ENCODE measurements around the gene ITGA3. TPM values are rescaled to one million over a fixed set of nuclear protein-coding genes. Genes with fewer than 3 reads are reported as not detected.

Gene ITGA3
- polyA plus RNA-seq, 1 experiment, result 39.9 TPM

DNA sequence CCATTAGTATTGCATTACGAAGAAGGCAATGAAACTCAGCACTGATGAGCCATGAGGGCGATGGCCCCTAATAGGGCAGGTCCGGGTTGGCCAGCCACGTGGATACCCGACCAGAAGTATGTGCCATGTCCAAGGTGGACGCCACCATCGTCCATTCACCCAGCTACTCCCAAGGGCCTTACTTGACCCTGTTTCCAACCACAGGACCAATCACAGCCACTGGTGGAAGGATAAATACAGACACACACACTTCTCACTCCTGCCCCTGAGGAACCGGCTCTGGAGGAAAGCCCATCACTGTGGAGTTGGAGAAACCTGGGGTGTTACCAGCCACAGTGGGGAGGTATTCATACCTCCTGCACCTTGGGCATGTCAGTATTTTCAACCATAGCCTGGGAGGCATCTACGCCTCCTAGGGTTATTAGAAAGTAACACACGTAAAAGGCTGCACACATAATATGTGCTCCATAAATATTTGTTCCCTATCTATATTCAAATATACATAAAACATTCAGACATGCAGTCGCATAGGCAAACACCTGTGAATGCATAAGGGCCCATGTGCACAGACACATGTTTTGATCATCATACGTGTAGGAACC, 5.4 kb upstream of the ITGA3 start:
- Histone ChIP-seq H3K27ac (ENCODE audit: low read depth, low read length) (peak overlapping the region; percentile 81), H3K4me3 (ENCODE audit: low read depth, low read length) (no peak overlapping the region), H3K9me3 (ENCODE audit: control insufficient read depth, insufficient read depth, low read length) (no peaks in the 10 kb centered on the region), H3K27me3 (ENCODE audit: control insufficient read depth, insufficient read depth, low read length) (no peaks in the 10 kb centered on the region)
- no peak for DNase-seq (ENCODE audit: low read depth, low spot score)
- TF ChIP-seq, protein P1, sequence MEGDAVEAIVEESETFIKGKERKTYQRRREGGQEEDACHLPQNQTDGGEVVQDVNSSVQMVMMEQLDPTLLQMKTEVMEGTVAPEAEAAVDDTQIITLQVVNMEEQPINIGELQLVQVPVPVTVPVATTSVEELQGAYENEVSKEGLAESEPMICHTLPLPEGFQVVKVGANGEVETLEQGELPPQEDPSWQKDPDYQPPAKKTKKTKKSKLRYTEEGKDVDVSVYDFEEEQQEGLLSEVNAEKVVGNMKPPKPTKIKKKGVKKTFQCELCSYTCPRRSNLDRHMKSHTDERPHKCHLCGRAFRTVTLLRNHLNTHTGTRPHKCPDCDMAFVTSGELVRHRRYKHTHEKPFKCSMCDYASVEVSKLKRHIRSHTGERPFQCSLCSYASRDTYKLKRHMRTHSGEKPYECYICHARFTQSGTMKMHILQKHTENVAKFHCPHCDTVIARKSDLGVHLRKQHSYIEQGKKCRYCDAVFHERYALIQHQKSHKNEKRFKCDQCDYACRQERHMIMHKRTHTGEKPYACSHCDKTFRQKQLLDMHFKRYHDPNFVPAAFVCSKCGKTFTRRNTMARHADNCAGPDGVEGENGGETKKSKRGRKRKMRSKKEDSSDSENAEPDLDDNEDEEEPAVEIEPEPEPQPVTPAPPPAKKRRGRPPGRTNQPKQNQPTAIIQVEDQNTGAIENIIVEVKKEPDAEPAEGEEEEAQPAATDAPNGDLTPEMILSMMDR (IDR thresholded peaks at IDR 0.05; ENCODE audit: low read depth, low read length), result no peak
- POLR2A ChIA-PET, result no interaction called here
- CTCF ChIA-PET, result no interaction called here

DNA sequence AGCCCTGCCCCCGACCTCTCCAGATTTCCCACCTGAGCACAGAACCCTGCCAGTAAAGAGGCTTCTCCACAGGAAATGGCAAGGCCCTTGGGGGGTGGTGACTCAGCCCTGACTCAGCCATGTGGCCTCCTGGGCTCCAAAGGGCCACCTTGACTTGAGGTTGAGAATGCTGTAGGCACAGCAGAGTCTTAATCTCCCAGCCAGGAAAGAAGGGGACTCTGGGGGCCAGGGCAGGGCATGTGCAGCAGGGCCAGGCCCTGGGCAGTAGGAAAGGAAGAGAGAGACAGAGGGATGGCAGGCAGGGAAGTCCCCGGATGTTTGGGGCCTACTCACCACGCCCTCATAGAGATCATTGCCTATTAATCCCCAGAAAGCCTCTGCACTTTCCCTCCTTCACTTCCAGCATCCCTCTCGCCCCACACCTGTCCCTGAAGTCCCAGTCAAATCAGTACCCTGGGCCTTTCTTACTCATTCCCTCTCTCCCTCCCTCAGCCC, 4.8 kb upstream of the ITGA3 start:
- Histone ChIP-seq H3K9me3 (ENCODE audit: control insufficient read depth, insufficient read depth, low read length) (no peaks in the 10 kb centered on the region), H3K4me3 (ENCODE audit: low read depth, low read length) (no peak overlapping the region), H3K27ac (ENCODE audit: low read depth, low read length) (peak overlapping the region; percentile 81), H3K27me3 (ENCODE audit: control insufficient read depth, insufficient read depth, low read length) (no peaks in the 10 kb centered on the region)
- TF ChIP-seq, protein P1 (IDR thresholded peaks at IDR 0.05; ENCODE audit: low read depth, low read length), result no peak
- no peak for DNase-seq (ENCODE audit: low read depth, low spot score)
- ChIA-PET CTCF (interaction anchor here (2.0 kb wide), 1 partner anchor 24 kb away, joined by 11 read pairs; no protein-coding TSS in a partner anchor), POLR2A (no interaction called here)

DNA sequence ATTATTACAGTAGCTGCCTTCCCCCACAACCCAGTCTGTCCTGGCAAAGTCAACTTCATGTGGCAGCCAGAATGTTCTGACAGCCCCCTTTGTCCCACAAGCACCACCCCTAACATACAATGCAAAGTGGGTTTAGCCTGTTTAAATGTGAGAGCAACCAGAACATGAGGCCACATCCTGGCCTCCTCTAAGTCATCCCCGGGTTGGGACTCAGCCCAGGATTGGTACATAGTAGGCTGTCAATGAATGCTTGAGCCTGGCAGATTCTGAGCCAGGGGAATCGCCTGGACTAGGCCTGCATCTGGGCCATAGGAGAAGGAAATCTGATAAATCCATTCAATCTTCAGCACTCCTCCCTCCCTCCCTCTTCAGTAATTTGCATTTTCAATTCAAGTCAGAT, 4.3 kb upstream of the ITGA3 start:
- H3K27me3 ChIP-seq (ENCODE audit: control insufficient read depth, insufficient read depth, low read length), result no peaks in the 10 kb centered on the region
- ChIA-PET CTCF (interaction anchor here (2.0 to 3.6 kb wide), 2 partner anchors 25 to 42 kb away, joined by 11 to 28 read pairs; partner anchors contain the start of gene PDK2), POLR2A (interaction anchor here (2.6 kb wide), 1 partner anchor 24 kb away, joined by 8 read pairs; no protein-coding TSS in a partner anchor)
- H3K4me3 ChIP-seq (ENCODE audit: low read depth, low read length), result no peak overlapping the region
- TF ChIP-seq, protein P1 (IDR thresholded peaks at IDR 0.05; ENCODE audit: low read depth, low read length), result no peak
- no peaks in the 10 kb centered on the region for H3K9me3 ChIP-seq (ENCODE audit: control insufficient read depth, insufficient read depth, low read length)
- peak overlapping the region; percentile 81 for H3K27ac ChIP-seq (ENCODE audit: low read depth, low read length)
- no peak for DNase-seq (ENCODE audit: low read depth, low spot score)

DNA sequence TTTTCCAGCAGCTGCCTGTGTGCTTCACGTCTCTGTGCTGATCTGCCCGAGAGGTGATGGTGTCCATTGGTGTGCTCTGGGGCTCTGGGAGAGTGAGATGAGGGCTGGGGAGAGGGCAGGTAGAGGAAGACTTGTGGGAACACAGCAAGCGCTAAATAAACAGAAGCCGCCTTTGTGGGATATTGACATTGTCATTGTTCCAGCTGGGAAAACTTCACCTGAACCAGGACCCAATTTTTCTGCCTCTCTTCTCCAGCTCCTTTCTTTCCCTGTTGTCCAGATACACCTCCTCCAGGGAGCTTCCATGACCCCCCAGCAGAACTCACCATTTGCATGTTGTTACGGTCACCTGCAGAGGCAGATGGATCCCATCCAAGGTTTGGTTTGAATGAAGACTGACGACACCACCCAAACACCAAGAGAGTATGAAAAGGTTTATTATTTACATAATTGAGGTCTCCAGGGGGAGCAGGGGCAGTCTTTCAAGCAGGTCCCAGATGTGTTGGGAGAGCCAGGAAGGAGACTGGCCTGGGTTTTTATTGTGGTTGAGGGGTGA, 3.6 kb upstream of the ITGA3 start:
- no peak for DNase-seq (ENCODE audit: low read depth, low spot score)
- Histone ChIP-seq H3K4me3 (ENCODE audit: low read depth, low read length) (no peak overlapping the region), H3K9me3 (ENCODE audit: control insufficient read depth, insufficient read depth, low read length) (no peaks in the 10 kb centered on the region), H3K27me3 (ENCODE audit: control insufficient read depth, insufficient read depth, low read length) (no peaks in the 10 kb centered on the region), H3K27ac (ENCODE audit: low read depth, low read length) (no peak overlapping the region)
- TF ChIP-seq, protein P1 (IDR thresholded peaks at IDR 0.05; ENCODE audit: low read depth, low read length), result no peak
- POLR2A ChIA-PET, result interaction anchor here (2.6 kb wide), 1 partner anchor 24 kb away, joined by 8 read pairs; no protein-coding TSS in a partner anchor
- CTCF ChIA-PET, result interaction anchor here (2.0 to 3.6 kb wide), 2 partner anchors 25 to 42 kb away, joined by 11 to 28 read pairs; partner anchors contain the start of gene PDK2
